Neural progenitor cell (in vitro differentiated cells): ENCODE measurements around the gene PTGR3. TPM values are rescaled to one million over a fixed set of nuclear protein-coding genes. Genes with fewer than 3 reads are reported as not detected.

ENCODE experiments used
- DNase-seq: peaks from one replicate; pipeline ENCODE4 v3.0.0-alpha.2; 2016; ENCODE audit warnings: low spot score
- H2AFZ ChIP-seq: fragments of 200-600 bp; sonication (generic); replicated peaks from 2 replicates; pipeline ENCODE4 v1.6.1; 2016; ENCODE audit warnings: antibody characterized with exemption
- H3F3A ChIP-seq: fragments of 200-600 bp; sonication (generic); 2 replicates; pipeline ENCODE4 v1.6.1; 2016; ENCODE audit warnings: antibody characterized with exemption, low read depth
- H3K27ac ChIP-seq: fragments of 200-600 bp; sonication (generic); 2 replicates; pipeline ENCODE4 v1.5.1; 2016; ENCODE audit warnings: mild to moderate bottlenecking
- H3K27me3 ChIP-seq: fragments of 200-600 bp; sonication (generic); 2 replicates; pipeline ENCODE4 v1.6.1; 2016; ENCODE audit warnings: mild to moderate bottlenecking, moderate library complexity
- H3K36me3 ChIP-seq: fragments of 200-600 bp; sonication (generic); 2 replicates; pipeline ENCODE4 v1.5.1; 2016
- H3K4me1 ChIP-seq: fragments of 200-600 bp; sonication (generic); 2 replicates; pipeline ENCODE4 v1.6.1; 2016; ENCODE audit warnings: mixed run types
- H3K4me2 ChIP-seq: fragments of 200-600 bp; sonication (generic); 2 replicates; pipeline ENCODE4 v1.6.1; 2016
- H3K4me3 ChIP-seq: fragments of 200-600 bp; sonication (generic); 2 replicates; pipeline ENCODE4 v1.5.1; 2016
- H3K79me2 ChIP-seq: fragments of 200-600 bp; sonication (generic); 2 replicates; pipeline ENCODE4 v1.6.1; 2016; ENCODE audit warnings: low read depth
- H3K9ac ChIP-seq: fragments of 200-600 bp; sonication (generic); 2 replicates; pipeline ENCODE4 v1.6.1; 2016
- H3K9me3 ChIP-seq: fragments of 200-600 bp; sonication (generic); 2 replicates; pipeline ENCODE4 v1.5.1; 2016; ENCODE audit warnings: low read depth
- H4K20me1 ChIP-seq: fragments of 200-600 bp; sonication (generic); 2 replicates; pipeline ENCODE4 v1.6.1; 2016; ENCODE audit warnings: low read depth
- H3K27ac Mint-ChIP-seq: 3 replicates; pipeline ENCODE4 v1.8.0; 2021; ENCODE audit warnings: mixed read lengths
- H3K27me3 Mint-ChIP-seq: 2 replicates; pipeline ENCODE4 v1.8.0; 2022; ENCODE audit warnings: low read depth, mild to moderate bottlenecking, inconsistent platforms, moderate library complexity, mixed read lengths; ENCODE audit not compliant: insufficient read depth
- H3K36me3 Mint-ChIP-seq: 3 replicates; pipeline ENCODE4 v1.8.0; 2021; ENCODE audit warnings: mixed read lengths
- H3K4me1 Mint-ChIP-seq: 3 replicates; pipeline ENCODE4 v1.8.0; 2021; ENCODE audit warnings: mixed read lengths
- H3K4me3 Mint-ChIP-seq: 3 replicates; pipeline ENCODE4 v1.8.0; 2021; ENCODE audit warnings: mild to moderate bottlenecking, moderate library complexity, mixed read lengths
- H3K9me3 Mint-ChIP-seq: 3 replicates; pipeline ENCODE4 v1.8.0; 2020; ENCODE audit warnings: mixed read lengths
- CTCF ChIP-seq: fragments of 200-600 bp; sonication (generic); IDR thresholded peaks from 2 replicates; pipeline ENCODE4 v1.5.1; 2017; ENCODE audit warnings: antibody characterized with exemption, mild to moderate bottlenecking
- EZH2 ChIP-seq: fragments of 200-600 bp; sonication (generic); IDR thresholded peaks from 2 replicates; pipeline ENCODE4 v1.6.1; 2017; ENCODE audit warnings: antibody characterized with exemption, mild to moderate bottlenecking, moderate library complexity
- EZH2phosphoT487 ChIP-seq: fragments of 200-600 bp; sonication (generic); IDR thresholded peaks from 2 replicates; pipeline ENCODE4 v1.6.1; 2017; ENCODE audit warnings: antibody characterized with exemption
- total RNA-seq: library from RNA; depleted of rRNA; stranded (reverse); fragments of >200 nt; gene quantifications from 2 replicates; pipeline ENCODE4 v1.2.3, GENCODE V29; 2015; ENCODE audit warnings: low replicate concordance

Gene PTGR3
- total RNA-seq, 1 donor from 2014 or later: 13.0 TPM

GRCh38 chr18:75213611-75214331 lies 4.8 kb upstream of the PTGR3 start:
- no peaks in the 10 kb centered on the region for H3K36me3 Mint-ChIP-seq
- DNase-seq: no peak
- peaks cover 13% of the 10 kb centered on the region for H3K4me1 ChIP-seq
- H3K27me3 Mint-ChIP-seq: peaks cover 10% of the 10 kb centered on the region
- H2AFZ ChIP-seq: no peak overlapping the region
- no peaks in the 10 kb centered on the region for H3K9me3 ChIP-seq
- TF ChIP-seq CTCF (no peak), EZH2 (no peak), EZH2phosphoT487 (no peak)
- H3K27ac Mint-ChIP-seq: no peak overlapping the region
- no peak overlapping the region for H3K4me3 ChIP-seq
- no peaks in the 10 kb centered on the region for H3K9me3 Mint-ChIP-seq
- no peak overlapping the region for H3K27ac ChIP-seq
- peaks cover 22% of the 10 kb centered on the region for H3F3A ChIP-seq
- H3K9ac ChIP-seq: no peak overlapping the region
- no peaks in the 10 kb centered on the region for H3K36me3 ChIP-seq
- H4K20me1 ChIP-seq: peaks cover 8% of the 10 kb centered on the region
- H3K27me3 ChIP-seq: peaks cover 61% of the 10 kb centered on the region
- no peak overlapping the region for H3K4me2 ChIP-seq
- H3K4me1 Mint-ChIP-seq: peaks cover 26% of the 10 kb centered on the region
- no peak overlapping the region for H3K4me3 Mint-ChIP-seq
- no peaks in the 10 kb centered on the region for H3K79me2 ChIP-seq

- Histone ChIP-seq H3K9ac (no peak overlapping the region), H3K4me2 (no peak overlapping the region), H4K20me1 (peaks cover 13% of the 10 kb centered on the region), H3K27me3 (peaks cover 69% of the 10 kb centered on the region), H2AFZ (no peak overlapping the region), H3K4me1 (peaks cover 16% of the 10 kb centered on the region), H3F3A (peaks cover 22% of the 10 kb centered on the region), H3K9me3 (no peaks in the 10 kb centered on the region), H3K79me2 (no peaks in the 10 kb centered on the region), H3K36me3 (no peaks in the 10 kb centered on the region), H3K4me3 (no peak overlapping the region), H3K27ac (no peak overlapping the region)
- Mint-ChIP-seq H3K4me3 (peak overlapping the region; percentile 85), H3K27me3 (peaks cover 16% of the 10 kb centered on the region), H3K27ac (peak overlapping the region; percentile 70), H3K9me3 (no peaks in the 10 kb centered on the region), H3K36me3 (no peaks in the 10 kb centered on the region), H3K4me1 (peaks cover 30% of the 10 kb centered on the region)
- TF ChIP-seq CTCF (no peak), EZH2phosphoT487 (no peak), EZH2 (peak; percentile 22)
- DNase-seq: no peak
Observed at GRCh38 chr18:75212751-75213090, 3.8 kb upstream of the PTGR3 start.

- Mint-ChIP-seq H3K4me3 (peak overlapping the region; percentile 85), H3K27ac (peak overlapping the region; percentile 70), H3K4me1 (peaks cover 35% of the 10 kb centered on the region), H3K27me3 (peaks cover 21% of the 10 kb centered on the region), H3K9me3 (no peaks in the 10 kb centered on the region), H3K36me3 (no peaks in the 10 kb centered on the region)
- Histone ChIP-seq H4K20me1 (peaks cover 19% of the 10 kb centered on the region), H3K9me3 (no peaks in the 10 kb centered on the region), H2AFZ (peak overlapping the region; percentile 68), H3K9ac (no peak overlapping the region), H3K79me2 (no peaks in the 10 kb centered on the region), H3K27me3 (peaks cover 74% of the 10 kb centered on the region), H3K36me3 (no peaks in the 10 kb centered on the region), H3K4me1 (peaks cover 20% of the 10 kb centered on the region), H3K27ac (no peak overlapping the region), H3K4me2 (peak overlapping the region; percentile 93), H3K4me3 (peak overlapping the region; percentile 49), H3F3A (peaks cover 22% of the 10 kb centered on the region)
- DNase-seq: peak; percentile 48
- TF ChIP-seq CTCF (no peak), EZH2phosphoT487 (no peak), EZH2 (peak; percentile 37)
Observed at GRCh38 chr18:75211953-75212750, 3.2 kb upstream of the PTGR3 start.
